Activated T-cell treated with anti-CD3 and anti-CD28 coated beads, Interleukin-2, amount 50 U/mL, for 4 hours (primary cell): ENCODE data around the gene CLDN6. TPM values are rescaled to one million over a fixed set of nuclear protein-coding genes. Genes with fewer than 3 reads are reported as not detected.

Experiments
- ATAC-seq, 2 donors: fragments of 200-7000 bp; cut with Tn5 transposase; one replicate each; pipeline ENCODE4 v1.10.0; 2021
- DNase-seq: peaks from one replicate; pipeline ENCODE4 v3.0.0-alpha.2; 2020
- H3K27me3 Mint-ChIP-seq: one replicate; pipeline ENCODE4 v1.8.0; 2021; ENCODE audit warnings: low read depth, mixed read lengths
- H3K36me3 Mint-ChIP-seq: one replicate; pipeline ENCODE4 v1.8.0; 2022; ENCODE audit warnings: mixed read lengths; ENCODE audit not compliant: insufficient read depth
- H3K4me1 Mint-ChIP-seq: one replicate; pipeline ENCODE4 v1.8.0; 2021; ENCODE audit warnings: low read depth, mixed read lengths
- H3K4me3 Mint-ChIP-seq: one replicate; pipeline ENCODE4 v1.8.0; 2021; ENCODE audit warnings: mild to moderate bottlenecking, moderate library complexity, mixed read lengths
- H3K9me3 Mint-ChIP-seq: one replicate; pipeline ENCODE4 v1.8.0; 2021; ENCODE audit warnings: mixed read lengths
- total RNA-seq, 3 donors: library from RNA; stranded (reverse); gene quantifications; one replicate each; pipeline ENCODE4 v1.2.1, GENCODE V29; 2021

The CLDN6 gene
- total RNA-seq, 3 donors from 2014 or later, result 0.18 to 0.30 (median 0.22) TPM

- Mint-ChIP-seq H3K9me3 (no peaks in the 10 kb centered on the region), H3K4me1 (peaks cover 8% of the 10 kb centered on the region), H3K36me3 (no peaks in the 10 kb centered on the region), H3K4me3 (no peak overlapping the region), H3K27me3 (peaks cover 11% of the 10 kb centered on the region)
- no peak for DNase-seq
- no peak for ATAC-seq
Observed at GRCh38 chr16:2973093-2973492, 44.9 kb downstream of the CLDN6 start.

- Mint-ChIP-seq H3K9me3 (no peaks in the 10 kb centered on the region), H3K4me3 (peak overlapping the region; percentile 15)
- ATAC-seq, result no peak
Observed at GRCh38 chr16:2971985-2972784, 45.8 kb downstream of the CLDN6 start.

DNA sequence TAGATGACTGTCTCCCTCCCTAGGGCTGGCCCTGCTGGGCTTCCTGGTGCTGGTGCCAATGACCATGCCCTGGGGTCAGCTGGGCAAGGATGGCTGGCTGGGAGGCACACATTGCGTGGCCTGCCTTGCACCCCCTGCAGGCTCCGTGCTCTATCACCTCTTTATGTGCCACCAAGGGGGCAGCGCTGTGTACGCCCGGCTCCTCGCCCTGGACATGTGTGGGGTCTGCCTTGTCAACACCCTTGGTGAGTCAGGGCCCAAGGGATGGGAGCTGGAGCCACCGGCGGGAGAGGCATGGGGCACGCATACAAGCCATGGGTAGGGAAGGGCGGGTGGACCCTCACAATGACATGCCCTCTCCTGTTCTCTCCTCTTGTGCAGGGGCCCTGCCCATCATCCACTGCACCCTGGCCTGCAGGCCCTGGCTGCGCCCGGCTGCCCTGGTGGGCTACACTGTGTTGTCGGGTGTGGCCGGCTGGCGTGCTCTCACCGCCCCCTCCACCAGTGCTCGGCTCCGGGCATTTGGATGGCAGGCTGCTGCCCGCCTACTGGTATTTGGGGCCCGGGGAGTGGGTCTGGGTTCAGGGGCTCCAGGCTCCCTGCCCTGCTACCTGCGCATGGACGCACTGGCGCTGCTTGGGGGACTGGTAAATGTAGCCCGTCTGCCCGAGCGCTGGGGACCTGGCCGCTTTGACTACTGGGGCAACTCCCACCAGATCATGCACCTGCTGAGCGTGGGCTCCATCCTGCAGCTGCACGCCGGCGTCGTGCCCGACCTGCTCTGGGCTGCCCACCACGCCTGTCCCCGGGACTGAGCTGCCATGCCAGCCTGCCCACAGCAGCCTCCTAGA, 46.6 kb downstream of the CLDN6 start:
- DNase-seq (no peak), ATAC-seq (no peak)
- H3K9me3 Mint-ChIP-seq, result no peaks in the 10 kb centered on the region
- H3K4me1 Mint-ChIP-seq, result peaks cover 11% of the 10 kb centered on the region
- H3K27me3 Mint-ChIP-seq, result peaks cover 14% of the 10 kb centered on the region
- no peaks in the 10 kb centered on the region for H3K36me3 Mint-ChIP-seq
- H3K4me3 Mint-ChIP-seq, result peak overlapping the region; percentile 73

More at GRCh38 chr16:2971985-2972784, 45.8 kb downstream of the CLDN6 start:
- H3K36me3 Mint-ChIP-seq, result no peaks in the 10 kb centered on the region
- H3K4me1 Mint-ChIP-seq, result peaks cover 11% of the 10 kb centered on the region
- H3K27me3 Mint-ChIP-seq, result peaks cover 14% of the 10 kb centered on the region
- DNase-seq, result no peak

DNA sequence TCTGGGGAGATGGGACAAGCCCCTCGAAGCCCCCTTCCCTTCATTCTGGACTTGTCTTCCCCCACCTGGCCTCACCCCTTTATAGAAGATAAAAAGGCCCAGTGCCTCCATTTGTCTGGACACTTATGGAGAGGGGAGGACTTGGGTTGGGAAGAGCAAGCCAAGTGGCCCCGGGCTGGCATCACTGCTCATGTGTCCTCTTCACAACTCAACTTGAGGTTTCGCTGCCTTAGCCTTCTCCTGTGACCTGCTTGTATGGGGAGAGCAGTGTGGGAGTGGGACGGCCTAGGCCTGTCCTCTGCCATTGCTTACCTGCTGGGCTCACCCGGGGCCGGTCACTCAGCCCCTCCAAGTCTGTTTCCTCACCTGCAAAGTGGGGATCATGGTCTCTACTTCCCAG, 47.4 kb downstream of the CLDN6 start:
- H3K9me3 Mint-ChIP-seq, result no peaks in the 10 kb centered on the region
- DNase-seq (no peak), ATAC-seq (no peak)
- H3K27me3 Mint-ChIP-seq, result peaks cover 21% of the 10 kb centered on the region
- H3K36me3 Mint-ChIP-seq, result no peaks in the 10 kb centered on the region
- peaks cover 12% of the 10 kb centered on the region for H3K4me1 Mint-ChIP-seq
- H3K4me3 Mint-ChIP-seq, result peak overlapping the region; percentile 73

DNA sequence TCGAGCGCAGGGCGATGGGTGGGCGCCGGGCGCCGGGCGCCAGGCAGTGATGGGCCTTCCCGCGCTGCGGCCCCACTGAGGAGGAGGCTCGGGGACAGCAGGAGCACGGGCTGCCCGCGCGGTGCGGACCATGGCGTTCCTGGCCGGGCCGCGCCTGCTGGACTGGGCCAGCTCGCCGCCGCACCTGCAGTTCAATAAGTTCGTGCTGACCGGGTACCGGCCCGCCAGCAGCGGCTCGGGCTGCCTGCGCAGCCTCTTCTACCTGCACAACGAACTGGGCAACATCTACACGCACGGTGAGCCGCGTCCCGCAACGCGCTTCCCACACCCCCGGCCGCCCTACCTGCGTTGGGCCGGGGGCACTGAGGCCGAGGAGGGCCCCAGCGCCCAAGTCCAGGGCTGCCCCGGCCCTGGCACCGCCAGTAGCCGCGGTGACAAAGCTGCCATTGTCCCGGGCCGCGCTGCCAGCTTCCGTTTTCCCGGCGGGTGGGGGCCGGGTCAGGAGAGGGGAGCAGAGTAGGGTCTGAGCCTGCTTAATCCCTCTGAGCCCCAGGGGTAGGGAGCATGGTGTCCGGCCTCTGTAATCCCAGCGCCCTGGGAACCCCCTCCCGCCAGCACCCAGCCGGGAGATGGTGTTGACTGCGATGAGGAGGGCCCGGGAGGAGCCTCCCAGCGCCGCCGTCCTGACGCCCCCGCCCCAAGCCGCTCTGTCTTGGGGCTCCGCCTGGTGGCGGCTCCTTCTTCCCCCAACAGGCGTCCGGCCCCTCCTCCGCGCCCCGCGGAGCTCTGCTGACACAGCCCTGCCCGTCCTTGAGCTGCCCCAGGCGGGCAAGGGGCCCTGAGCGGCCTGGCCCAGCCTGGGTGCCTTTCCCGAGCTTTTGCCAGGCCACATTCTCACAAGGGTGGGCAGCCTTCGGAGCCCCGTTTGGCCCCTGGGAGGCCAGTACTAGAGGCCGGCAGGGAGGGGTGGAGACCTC, 48.1 kb downstream of the CLDN6 start:
- H3K9me3 Mint-ChIP-seq, result no peaks in the 10 kb centered on the region
- ATAC-seq, result peak; percentile 68 to 69
- H3K27me3 Mint-ChIP-seq, result peaks cover 26% of the 10 kb centered on the region
- H3K36me3 Mint-ChIP-seq, result no peaks in the 10 kb centered on the region
- DNase-seq, result peak; percentile 60
- H3K4me1 Mint-ChIP-seq, result peaks cover 16% of the 10 kb centered on the region
- peak overlapping the region; percentile 73 for H3K4me3 Mint-ChIP-seq

DNA sequence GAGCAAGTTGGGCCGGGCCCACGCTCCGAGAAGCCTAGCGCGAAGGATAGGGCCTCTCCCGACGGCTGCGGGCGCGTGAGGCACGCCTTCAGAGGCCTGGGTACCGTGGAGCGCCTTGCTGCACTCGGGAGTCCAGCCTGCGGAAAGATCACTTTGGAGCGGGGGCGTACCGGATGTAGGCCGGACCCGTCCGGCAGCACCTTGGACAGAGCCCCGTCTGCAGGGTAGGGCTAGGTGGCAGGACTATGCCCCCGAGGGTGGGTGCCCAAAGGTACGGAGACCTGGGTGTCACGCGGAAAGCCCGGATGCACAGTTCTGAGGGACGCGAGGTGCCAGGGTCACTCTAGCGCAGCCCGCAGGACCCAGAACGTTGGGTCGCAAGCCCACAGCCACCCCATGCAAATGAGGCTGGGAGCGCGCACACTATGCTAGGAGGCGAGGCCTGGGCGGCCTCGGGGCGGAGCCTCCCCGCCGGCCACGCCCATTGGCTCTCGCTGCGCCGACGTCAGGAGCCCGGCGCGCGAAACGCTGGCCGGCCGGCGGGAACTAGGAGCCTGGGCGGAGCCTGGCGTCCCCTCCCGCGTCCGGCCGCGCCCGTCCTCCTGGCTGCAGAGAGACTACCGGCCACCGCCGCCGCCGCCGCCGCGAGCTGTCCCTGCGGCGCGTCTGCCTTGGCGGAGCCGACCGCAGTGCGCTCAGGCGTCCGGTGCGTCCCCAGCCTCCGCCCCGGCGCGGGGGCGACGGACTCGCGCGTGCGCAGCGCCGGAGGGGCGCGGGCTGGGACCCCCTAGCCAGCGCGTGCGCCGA, 49.0 kb downstream of the CLDN6 start, which contains the start of gene PAQR4:
TSS of gene PAQR4 (plus strand) at position 611 of the 807 bp plus-strand sequence. CDS start 327 bp downstream, outside the sequence.
- Mint-ChIP-seq H3K9me3 (no peaks in the 10 kb centered on the region), H3K36me3 (no peaks in the 10 kb centered on the region), H3K4me1 (peaks cover 19% of the 10 kb centered on the region), H3K4me3 (peak within 1 kb of the TSS; percentile 73), H3K27me3 (peaks cover 29% of the 10 kb centered on the region)
- ATAC-seq, result peak; percentile 76 to 78
- peak; percentile 67 for DNase-seq

- peak overlapping the region; percentile 67 for H3K4me3 Mint-ChIP-seq
- peaks cover 29% of the 10 kb centered on the region for H3K27me3 Mint-ChIP-seq
- H3K4me1 Mint-ChIP-seq, result peaks cover 21% of the 10 kb centered on the region
- DNase-seq (no peak), ATAC-seq (no peak)
- H3K36me3 Mint-ChIP-seq, result no peaks in the 10 kb centered on the region
- H3K9me3 Mint-ChIP-seq, result no peaks in the 10 kb centered on the region
Observed at GRCh38 chr16:2968368-2968737, 49.6 kb downstream of the CLDN6 start.

GRCh38 chr16:2967721-2968161, 50.2 kb downstream of the CLDN6 start:
- Mint-ChIP-seq H3K27me3 (peaks cover 29% of the 10 kb centered on the region), H3K4me3 (peak overlapping the region; percentile 35), H3K4me1 (peaks cover 23% of the 10 kb centered on the region), H3K9me3 (no peaks in the 10 kb centered on the region), H3K36me3 (no peaks in the 10 kb centered on the region)
- DNase-seq (no peak), ATAC-seq (no peak)

- Mint-ChIP-seq H3K27me3 (peaks cover 29% of the 10 kb centered on the region), H3K4me1 (peaks cover 23% of the 10 kb centered on the region), H3K4me3 (no peak overlapping the region), H3K9me3 (no peaks in the 10 kb centered on the region), H3K36me3 (no peaks in the 10 kb centered on the region)
- DNase-seq (no peak), ATAC-seq (no peak)
Observed at GRCh38 chr16:2967211-2967631, 50.8 kb downstream of the CLDN6 start.

DNA sequence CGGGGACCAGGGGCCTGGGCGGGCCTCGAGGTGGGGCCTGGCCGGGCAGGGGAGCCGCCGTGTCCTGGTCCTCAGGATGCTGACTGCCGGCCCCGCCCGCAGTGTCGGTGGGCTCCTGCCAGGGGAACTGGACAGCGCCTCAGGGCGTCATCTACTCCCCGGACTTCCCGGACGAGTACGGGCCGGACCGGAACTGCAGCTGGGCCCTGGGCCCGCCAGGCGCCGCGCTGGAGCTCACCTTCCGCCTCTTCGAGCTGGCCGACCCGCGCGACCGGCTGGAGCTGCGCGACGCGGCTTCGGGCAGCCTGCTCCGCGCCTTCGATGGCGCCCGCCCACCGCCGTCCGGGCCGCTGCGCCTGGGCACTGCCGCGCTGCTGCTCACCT, 51.2 kb downstream of the CLDN6 start:
- peaks cover 22% of the 10 kb centered on the region for H3K4me1 Mint-ChIP-seq
- H3K9me3 Mint-ChIP-seq, result no peaks in the 10 kb centered on the region
- no peaks in the 10 kb centered on the region for H3K36me3 Mint-ChIP-seq
- ATAC-seq (no peak), DNase-seq (no peak)
- H3K27me3 Mint-ChIP-seq, result peaks cover 33% of the 10 kb centered on the region
- no peak overlapping the region for H3K4me3 Mint-ChIP-seq

DNA sequence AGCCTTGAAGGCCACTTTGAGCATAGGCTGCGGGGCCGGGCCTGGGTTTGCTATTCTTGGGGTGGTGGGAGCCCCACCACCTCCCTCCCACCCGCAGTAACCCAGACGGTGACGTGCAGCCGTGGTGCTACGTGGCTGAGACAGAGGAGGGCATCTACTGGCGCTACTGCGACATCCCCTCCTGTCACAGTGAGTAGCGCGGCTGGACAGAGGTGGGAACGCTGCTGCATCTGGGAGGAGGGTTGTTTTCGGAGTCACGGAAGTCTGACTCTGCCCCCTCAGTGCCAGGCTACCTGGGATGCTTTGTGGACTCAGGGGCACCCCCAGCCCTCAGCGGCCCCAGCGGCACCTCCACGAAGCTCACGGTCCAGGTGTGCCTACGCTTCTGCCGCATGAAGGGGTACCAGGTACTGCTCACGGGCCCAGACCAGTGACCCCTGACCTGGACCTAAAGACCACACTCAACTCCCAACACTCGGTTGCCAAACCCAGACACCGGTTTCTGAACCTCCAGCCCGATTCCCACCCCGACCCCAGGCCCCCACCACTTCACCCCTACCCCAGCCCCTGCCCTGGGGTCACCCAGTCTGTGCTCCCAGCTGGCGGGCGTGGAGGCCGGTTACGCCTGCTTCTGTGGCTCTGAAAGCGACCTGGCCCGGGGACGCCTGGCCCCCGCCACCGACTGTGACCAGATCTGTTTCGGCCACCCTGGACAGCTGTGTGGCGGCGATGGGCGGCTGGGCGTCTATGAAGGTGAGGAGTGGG, 51.8 kb downstream of the CLDN6 start:
- no peak for ATAC-seq
- Mint-ChIP-seq H3K27me3 (peaks cover 35% of the 10 kb centered on the region), H3K4me1 (peaks cover 25% of the 10 kb centered on the region), H3K4me3 (no peak overlapping the region), H3K36me3 (no peaks in the 10 kb centered on the region), H3K9me3 (no peaks in the 10 kb centered on the region)
- no peak for DNase-seq
